Ovary (tissue), 3 donors: ENCODE measurements around the gene CDX1.

ENCODE experiments used
- EP300 ChIP-seq: sonication (generic); formaldehyde crosslinking; IDR thresholded peaks from one replicate; pipeline ENCODE4 v1.6.1; 2017; ENCODE audit warnings: antibody characterized with exemption
- POLR2A ChIP-seq: fragments of 450-650 bp; IDR thresholded peaks from one replicate; pipeline ENCODE4 v1.6.1; 2017; ENCODE audit warnings: antibody characterized with exemption, mild to moderate bottlenecking, moderate library complexity
- TF ChIP-seq, protein P1 (sequence below), 3 donors: fragments of 450-650 bp in 2 of 3; fragments of 200-600 bp in 1 of 3; IDR thresholded peaks; one replicate each; pipeline versions ENCODE4 v1.5.1 to v1.8.0; 2016 to 2022; ENCODE audit warnings: antibody characterized with exemption in 3 of 3, mild to moderate bottlenecking in 1 of 3
- donor health status: DM: no; HTN: no; CAD: no.

DNA sequence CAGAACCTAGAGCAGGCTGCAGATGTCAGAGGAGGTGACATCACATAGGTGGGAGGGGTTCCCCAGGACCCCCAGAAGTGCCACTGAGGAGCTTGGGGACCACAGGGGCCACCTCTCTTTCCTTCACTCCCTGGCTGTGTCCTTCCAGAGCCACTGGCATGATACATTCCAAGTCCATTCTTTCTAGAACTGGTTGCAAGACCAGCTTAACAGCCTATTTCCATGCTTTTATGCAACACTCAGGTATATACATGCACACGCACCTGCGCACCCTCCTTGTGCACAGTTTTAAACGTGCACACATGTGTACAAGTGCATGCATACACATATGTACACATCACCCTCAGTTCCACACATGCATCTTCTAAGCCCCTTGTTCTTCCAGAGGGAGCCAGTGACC is 63.0 kb downstream of the CDX1 start:
- TF ChIP-seq, protein P1, sequence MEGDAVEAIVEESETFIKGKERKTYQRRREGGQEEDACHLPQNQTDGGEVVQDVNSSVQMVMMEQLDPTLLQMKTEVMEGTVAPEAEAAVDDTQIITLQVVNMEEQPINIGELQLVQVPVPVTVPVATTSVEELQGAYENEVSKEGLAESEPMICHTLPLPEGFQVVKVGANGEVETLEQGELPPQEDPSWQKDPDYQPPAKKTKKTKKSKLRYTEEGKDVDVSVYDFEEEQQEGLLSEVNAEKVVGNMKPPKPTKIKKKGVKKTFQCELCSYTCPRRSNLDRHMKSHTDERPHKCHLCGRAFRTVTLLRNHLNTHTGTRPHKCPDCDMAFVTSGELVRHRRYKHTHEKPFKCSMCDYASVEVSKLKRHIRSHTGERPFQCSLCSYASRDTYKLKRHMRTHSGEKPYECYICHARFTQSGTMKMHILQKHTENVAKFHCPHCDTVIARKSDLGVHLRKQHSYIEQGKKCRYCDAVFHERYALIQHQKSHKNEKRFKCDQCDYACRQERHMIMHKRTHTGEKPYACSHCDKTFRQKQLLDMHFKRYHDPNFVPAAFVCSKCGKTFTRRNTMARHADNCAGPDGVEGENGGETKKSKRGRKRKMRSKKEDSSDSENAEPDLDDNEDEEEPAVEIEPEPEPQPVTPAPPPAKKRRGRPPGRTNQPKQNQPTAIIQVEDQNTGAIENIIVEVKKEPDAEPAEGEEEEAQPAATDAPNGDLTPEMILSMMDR (IDR thresholded peaks at IDR 0.05): no peak
- no peak for TF ChIP-seq POLR2A
- no peak for TF ChIP-seq EP300
